Epithelial cell of esophagus (primary cell): ENCODE measurements around the gene SLC29A1.
"Not testable (repeated sequence)": the region's sequence is repeated elsewhere in the genome, so short reads cannot be mapped to it uniquely, and the experiment has no call there.

ENCODE experiments used
- DNase-seq: peaks from one replicate; pipeline ENCODE4 v3.0.0; 2010; ENCODE audit warnings: low read depth
- H3K4me3 ChIP-seq: 2 replicates; pipeline ENCODE4 v1.5.1; 2011; ENCODE audit warnings: mild to moderate bottlenecking, low read length, control low read depth
- TF ChIP-seq, protein P1 (sequence below): IDR thresholded peaks from 2 replicates; pipeline ENCODE4 v1.5.1; 2011; ENCODE audit warnings: low read depth, mild to moderate bottlenecking, low read length, control low read depth, inconsistent platforms; ENCODE audit not compliant: insufficient read depth; ENCODE audit errors: missing control alignments

Gene SLC29A1

DNA sequence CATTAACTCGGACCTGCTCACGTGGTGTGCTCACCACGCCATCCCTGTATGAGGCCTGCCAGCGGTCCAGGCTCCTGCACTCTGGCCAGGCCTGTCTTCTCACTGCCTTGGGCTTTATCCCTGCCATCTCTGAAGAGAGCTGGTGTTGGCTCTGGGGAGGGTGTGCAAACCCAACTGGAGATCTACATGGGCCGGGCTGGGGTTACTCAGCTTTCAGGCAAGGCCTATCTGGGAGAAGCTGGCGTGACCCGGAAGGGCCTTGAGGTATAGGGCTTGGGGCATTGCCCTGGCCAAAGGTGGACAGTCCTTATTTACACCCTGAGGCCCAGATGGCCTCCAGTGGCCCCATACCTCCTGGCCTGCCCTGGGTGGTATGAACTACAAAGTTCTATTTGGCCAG lies 5.0 kb downstream of the SLC29A1 start:
- TF ChIP-seq, protein P1, sequence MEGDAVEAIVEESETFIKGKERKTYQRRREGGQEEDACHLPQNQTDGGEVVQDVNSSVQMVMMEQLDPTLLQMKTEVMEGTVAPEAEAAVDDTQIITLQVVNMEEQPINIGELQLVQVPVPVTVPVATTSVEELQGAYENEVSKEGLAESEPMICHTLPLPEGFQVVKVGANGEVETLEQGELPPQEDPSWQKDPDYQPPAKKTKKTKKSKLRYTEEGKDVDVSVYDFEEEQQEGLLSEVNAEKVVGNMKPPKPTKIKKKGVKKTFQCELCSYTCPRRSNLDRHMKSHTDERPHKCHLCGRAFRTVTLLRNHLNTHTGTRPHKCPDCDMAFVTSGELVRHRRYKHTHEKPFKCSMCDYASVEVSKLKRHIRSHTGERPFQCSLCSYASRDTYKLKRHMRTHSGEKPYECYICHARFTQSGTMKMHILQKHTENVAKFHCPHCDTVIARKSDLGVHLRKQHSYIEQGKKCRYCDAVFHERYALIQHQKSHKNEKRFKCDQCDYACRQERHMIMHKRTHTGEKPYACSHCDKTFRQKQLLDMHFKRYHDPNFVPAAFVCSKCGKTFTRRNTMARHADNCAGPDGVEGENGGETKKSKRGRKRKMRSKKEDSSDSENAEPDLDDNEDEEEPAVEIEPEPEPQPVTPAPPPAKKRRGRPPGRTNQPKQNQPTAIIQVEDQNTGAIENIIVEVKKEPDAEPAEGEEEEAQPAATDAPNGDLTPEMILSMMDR = no peak
- no peak overlapping the region for H3K4me3 ChIP-seq
- DNase-seq = no peak

DNA sequence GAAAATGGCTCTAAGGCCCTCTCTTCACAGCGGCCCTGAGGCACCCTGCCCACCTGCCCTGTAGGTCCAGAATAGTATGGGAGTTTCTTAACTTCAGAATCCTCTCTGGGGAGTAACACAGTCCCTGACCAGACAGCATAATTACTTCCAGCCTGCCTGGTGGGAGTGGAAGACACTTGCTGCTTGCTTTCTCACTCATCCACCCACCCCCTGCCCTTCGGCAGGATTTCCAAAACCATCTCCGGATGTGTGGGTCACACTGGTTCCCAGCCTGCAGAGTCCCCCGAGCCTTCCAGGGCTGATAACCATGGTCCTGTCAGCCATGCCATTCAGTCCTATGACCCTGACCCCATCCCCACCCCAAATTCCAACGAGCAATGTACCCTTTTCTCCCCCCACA lies 5.4 kb downstream of the SLC29A1 start:
- TF ChIP-seq, protein P1 = no peak
- H3K4me3 ChIP-seq = no peak overlapping the region

DNA sequence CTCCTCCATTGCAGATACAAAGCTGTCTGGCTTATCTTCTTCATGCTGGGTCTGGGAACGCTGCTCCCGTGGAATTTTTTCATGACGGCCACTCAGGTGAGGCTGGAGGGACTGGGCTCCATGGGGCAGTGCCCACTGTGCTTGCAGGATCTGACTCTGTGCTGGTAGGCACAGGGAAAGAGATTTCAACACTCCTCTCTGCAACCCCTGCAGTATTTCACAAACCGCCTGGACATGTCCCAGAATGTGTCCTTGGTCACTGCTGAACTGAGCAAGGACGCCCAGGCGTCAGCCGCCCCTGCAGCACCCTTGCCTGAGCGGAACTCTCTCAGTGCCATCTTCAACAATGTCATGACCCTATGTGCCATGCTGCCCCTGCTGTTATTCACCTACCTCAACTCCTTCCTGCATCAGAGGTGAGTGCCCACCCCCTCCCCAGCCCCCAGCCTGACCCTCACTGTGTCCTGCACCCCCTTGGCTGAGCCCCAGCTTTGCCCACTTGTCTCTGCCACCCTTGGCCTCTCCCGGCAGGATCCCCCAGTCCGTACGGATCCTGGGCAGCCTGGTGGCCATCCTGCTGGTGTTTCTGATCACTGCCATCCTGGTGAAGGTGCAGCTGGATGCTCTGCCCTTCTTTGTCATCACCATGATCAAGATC lies 6.1 kb downstream of the SLC29A1 start:
- TF ChIP-seq, protein P1 = no peak
- DNase-seq = no peak
- no peak overlapping the region for H3K4me3 ChIP-seq

More for the DNA sequence above, 5.4 kb downstream of the SLC29A1 start:
- DNase-seq = no peak

DNA sequence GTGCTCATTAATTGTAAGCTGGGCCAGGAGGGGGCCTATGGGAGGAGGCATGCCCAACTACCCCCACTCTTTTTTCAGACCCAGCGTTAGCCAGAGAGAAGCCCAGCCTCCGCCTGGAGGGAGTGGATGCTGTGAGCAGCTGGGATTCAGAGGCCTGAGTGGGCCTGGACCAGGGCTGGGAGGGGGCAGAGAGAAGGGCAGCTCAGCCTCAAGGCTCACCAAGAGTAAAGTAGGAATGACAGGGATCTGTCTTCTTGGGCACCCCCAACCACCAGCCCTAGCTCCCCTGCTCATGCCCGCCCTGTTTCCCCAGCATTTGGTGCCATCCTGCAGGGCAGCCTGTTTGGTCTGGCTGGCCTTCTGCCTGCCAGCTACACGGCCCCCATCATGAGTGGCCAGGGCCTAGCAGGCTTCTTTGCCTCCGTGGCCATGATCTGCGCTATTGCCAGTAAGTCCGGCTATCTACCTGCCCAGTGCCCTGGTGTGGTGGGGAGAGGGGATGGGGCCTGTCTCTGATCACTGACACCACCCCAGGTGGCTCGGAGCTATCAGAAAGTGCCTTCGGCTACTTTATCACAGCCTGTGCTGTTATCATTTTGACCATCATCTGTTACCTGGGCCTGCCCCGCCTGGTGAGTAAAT lies 6.8 kb downstream of the SLC29A1 start:
- no peak for DNase-seq
- TF ChIP-seq, protein P1 = no peak
- no peak overlapping the region for H3K4me3 ChIP-seq

DNA sequence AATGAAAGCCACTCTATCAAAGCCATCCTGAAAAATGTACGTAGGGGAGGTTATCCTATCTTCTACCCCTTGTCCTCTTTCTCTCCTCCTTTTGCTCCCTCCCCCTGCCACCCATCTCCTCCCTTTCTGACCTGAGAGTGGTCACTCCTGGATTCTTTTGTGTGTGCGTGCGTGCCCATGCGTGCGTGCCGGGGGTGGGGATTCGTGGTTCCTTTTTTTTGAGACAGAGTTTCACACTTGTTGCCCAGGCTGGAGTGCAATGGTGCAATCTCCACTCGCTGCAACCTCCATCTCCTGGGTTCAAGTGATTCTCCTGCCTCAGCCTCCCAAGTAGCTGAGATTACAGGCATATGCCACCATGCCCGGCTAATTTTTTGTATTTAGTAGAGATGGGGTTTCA lies 8.0 kb downstream of the SLC29A1 start:
- not testable (repeated sequence) for DNase-seq, H3K4me3 ChIP-seq

DNA sequence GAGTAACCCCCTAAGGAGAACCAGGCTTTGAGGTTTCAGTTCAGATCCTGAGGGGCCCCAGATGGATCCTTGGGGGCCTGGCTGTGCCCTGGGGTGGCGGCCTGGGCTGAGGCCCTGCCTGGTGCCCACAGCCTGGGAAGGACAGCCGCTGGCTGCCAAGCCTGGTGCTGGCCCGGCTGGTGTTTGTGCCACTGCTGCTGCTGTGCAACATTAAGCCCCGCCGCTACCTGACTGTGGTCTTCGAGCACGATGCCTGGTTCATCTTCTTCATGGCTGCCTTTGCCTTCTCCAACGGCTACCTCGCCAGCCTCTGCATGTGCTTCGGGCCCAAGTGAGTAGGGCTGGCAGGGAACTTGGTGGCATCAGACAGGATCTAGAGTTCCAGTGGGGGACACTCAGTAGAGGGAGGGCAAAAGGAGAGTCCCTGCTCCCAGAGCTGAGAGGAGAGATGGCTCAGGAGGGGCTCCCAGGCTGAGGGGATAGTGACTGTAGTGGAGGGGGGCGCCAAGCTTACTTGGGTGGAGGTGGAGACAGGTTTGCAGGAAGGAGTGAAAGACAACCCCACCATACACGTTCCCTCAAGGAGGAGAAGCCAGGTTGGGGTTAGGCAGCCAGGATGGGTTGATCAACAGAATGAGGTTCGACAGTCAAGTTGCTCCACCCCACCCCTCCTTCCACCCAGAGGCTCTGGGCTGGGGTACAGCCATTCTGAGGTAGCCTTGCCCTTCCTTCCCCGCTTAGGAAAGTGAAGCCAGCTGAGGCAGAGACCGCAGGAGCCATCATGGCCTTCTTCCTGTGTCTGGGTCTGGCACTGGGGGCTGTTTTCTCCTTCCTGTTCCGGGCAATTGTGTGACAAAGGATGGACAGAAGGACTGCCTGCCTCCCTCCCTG lies 9.5 kb downstream of the SLC29A1 start:
- DNase-seq = no peak
- TF ChIP-seq, protein P1 = no peak
- no peak overlapping the region for H3K4me3 ChIP-seq

DNA sequence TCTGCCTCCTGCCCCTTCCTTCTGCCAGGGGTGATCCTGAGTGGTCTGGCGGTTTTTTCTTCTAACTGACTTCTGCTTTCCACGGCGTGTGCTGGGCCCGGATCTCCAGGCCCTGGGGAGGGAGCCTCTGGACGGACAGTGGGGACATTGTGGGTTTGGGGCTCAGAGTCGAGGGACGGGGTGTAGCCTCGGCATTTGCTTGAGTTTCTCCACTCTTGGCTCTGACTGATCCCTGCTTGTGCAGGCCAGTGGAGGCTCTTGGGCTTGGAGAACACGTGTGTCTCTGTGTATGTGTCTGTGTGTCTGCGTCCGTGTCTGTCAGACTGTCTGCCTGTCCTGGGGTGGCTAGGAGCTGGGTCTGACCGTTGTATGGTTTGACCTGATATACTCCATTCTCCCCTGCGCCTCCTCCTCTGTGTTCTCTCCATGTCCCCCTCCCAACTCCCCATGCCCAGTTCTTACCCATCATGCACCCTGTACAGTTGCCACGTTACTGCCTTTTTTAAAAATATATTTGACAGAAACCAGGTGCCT lies 10.2 kb downstream of the SLC29A1 start:
- no peak for DNase-seq
- no peak overlapping the region for H3K4me3 ChIP-seq
- TF ChIP-seq, protein P1 = no peak
